B cell (primary cell): ENCODE measurements around the gene RIC8A. TPM values are rescaled to one million over a fixed set of nuclear protein-coding genes. Genes with fewer than 3 reads are reported as not detected.

ENCODE experiments used
- ATAC-seq: fragments of 200-7000 bp; cut with Tn5 transposase; one replicate; pipeline ENCODE4 v1.10.0; 2021; ENCODE audit warnings: low read depth, mild to moderate bottlenecking, moderate number of reproducible peaks, moderate library complexity
- CTCF ChIA-PET: fragments of 350-600 bp; sonication (Branson Sonifier 250); formaldehyde crosslinking; loops from one replicate; lab custom pipeline; 2021; ENCODE audit warnings: antibody characterized with exemption, inconsistent platforms; lab: Charles Lee
- POLR2A ChIA-PET: fragments of 350-600 bp; sonication (Branson Sonifier 250); formaldehyde crosslinking; loops from one replicate; lab custom pipeline; 2021; ENCODE audit warnings: antibody characterized with exemption; lab: Charles Lee
- DNase-seq: peaks from one replicate; pipeline ENCODE4 v3.0.0; 2013
- H2AFZ ChIP-seq: 2 replicates; pipeline ENCODE4 v1.6.1; 2012; ENCODE audit warnings: mild to moderate bottlenecking, low read depth, low read length; ENCODE audit not compliant: insufficient read depth, poor library complexity, severe bottlenecking
- H3K27ac ChIP-seq, 2 donors: 1 replicate in 1 of 2; 2 replicates in 1 of 2; pipeline ENCODE4 v1.5.1; 2012 to 2013; ENCODE audit warnings: low read length in 2 of 2, mild to moderate bottlenecking in 2 of 2, moderate library complexity in 1 of 2
- H3K27me3 ChIP-seq, 4 experiments: fragments of 200-600 bp in 1 of 4; sonication (generic) in 1 of 4; replicated peaks in 1 of 4; 1 replicate in 2 of 4; 2 replicates in 2 of 4; pipeline versions ENCODE4 v1.6.1 to v1.7.0; 2013 to 2016; ENCODE audit warnings: low read length in 3 of 4, mild to moderate bottlenecking in 2 of 4, mixed read lengths in 1 of 4, moderate library complexity in 1 of 4; ENCODE audit not compliant: insufficient read depth in 4 of 4, control insufficient read depth in 3 of 4; ENCODE audit errors: control extremely low read depth in 1 of 4
- H3K36me3 ChIP-seq, 2 experiments: replicated peaks in 1 of 2; 1 replicate in 1 of 2; 2 replicates in 1 of 2; pipeline versions ENCODE4 v1.6.1 to v1.7.1; 2013; ENCODE audit warnings: low read length in 1 of 2; ENCODE audit not compliant: insufficient read depth in 2 of 2, control insufficient read depth in 1 of 2; ENCODE audit errors: control extremely low read depth in 1 of 2, extremely low read depth in 1 of 2
- H3K4me1 ChIP-seq, 2 donors: fragments of 200-600 bp in 1 of 2; sonication (generic) in 1 of 2; 1 replicate in 1 of 2; 2 replicates in 1 of 2; pipeline versions ENCODE4 v1.5.1 to v1.6.1; 2013 to 2017; ENCODE audit warnings: low read length in 2 of 2; ENCODE audit not compliant: control insufficient read depth in 2 of 2, insufficient read depth in 2 of 2
- H3K4me2 ChIP-seq: replicated peaks from 2 replicates; pipeline ENCODE3; 2012; ENCODE audit warnings: mild to moderate bottlenecking, low read depth, low read length; ENCODE audit not compliant: poor library complexity, severe bottlenecking
- H3K4me3 ChIP-seq, 5 experiments: fragments of 200-600 bp in 1 of 5; sonication (generic) in 1 of 5; 1 replicate in 3 of 5; 2 replicates in 2 of 5; pipeline versions ENCODE4 v1.5.1 to v1.7.0; 2011 to 2016; ENCODE audit warnings: low read length in 4 of 5, mild to moderate bottlenecking in 4 of 5, low read depth in 2 of 5, control low read depth in 1 of 5, moderate library complexity in 1 of 5; ENCODE audit not compliant: insufficient read depth in 1 of 5; ENCODE audit errors: control extremely low read depth in 1 of 5, extremely low read depth in 1 of 5
- H3K79me2 ChIP-seq: fragments of 200-600 bp; sonication (generic); one replicate; pipeline ENCODE4 v1.6.0; 2016; ENCODE audit warnings: low read length; ENCODE audit not compliant: control insufficient read depth, insufficient read depth
- H3K9ac ChIP-seq: fragments of 200-600 bp; sonication (generic); 2 replicates; pipeline ENCODE4 v1.6.1; 2017; ENCODE audit warnings: mild to moderate bottlenecking, low read length, moderate library complexity
- H3K9me3 ChIP-seq, 3 donors: one replicate each; pipeline versions ENCODE4 v1.6.1 to v1.7.1; 2013; ENCODE audit warnings: low read length in 2 of 3; ENCODE audit not compliant: control insufficient read depth in 2 of 3, insufficient read depth in 1 of 3; ENCODE audit errors: control extremely low read depth in 1 of 3
- H4K20me1 ChIP-seq: 2 replicates; pipeline ENCODE4 v1.6.0; 2012; ENCODE audit warnings: mild to moderate bottlenecking, low read length; ENCODE audit not compliant: insufficient read depth, control insufficient read depth, poor library complexity, severe bottlenecking
- H3K27ac Mint-ChIP-seq: one replicate; pipeline ENCODE4 v1.8.0; 2021; ENCODE audit warnings: mixed read lengths
- H3K27me3 Mint-ChIP-seq: one replicate; pipeline ENCODE4 v1.8.0; 2021; ENCODE audit warnings: mixed read lengths
- H3K4me1 Mint-ChIP-seq: one replicate; pipeline ENCODE4 v1.8.0; 2021; ENCODE audit warnings: mixed read lengths
- H3K4me3 Mint-ChIP-seq: one replicate; pipeline ENCODE4 v1.8.0; 2021; ENCODE audit warnings: mixed read lengths
- H3K9me3 Mint-ChIP-seq: one replicate; pipeline ENCODE4 v1.8.0; 2022; ENCODE audit warnings: mixed read lengths; ENCODE audit not compliant: insufficient read depth
- CTCF ChIP-seq: fragments of 200-600 bp; IDR thresholded peaks from one replicate; pipeline ENCODE4 v1.8.0; 2022; ENCODE audit warnings: antibody characterized with exemption, mild to moderate bottlenecking
- EZH2 ChIP-seq: IDR thresholded peaks from 2 replicates; pipeline ENCODE4 v1.6.1; 2012; ENCODE audit warnings: borderline replicate concordance, low read depth, mild to moderate bottlenecking, moderate library complexity, low read length; ENCODE audit not compliant: insufficient read depth, poor library complexity, severe bottlenecking
- WGBS: methylation state at CpG from one replicate; pipeline ENCODE4 v1.1.5; 2013; ENCODE audit warnings: missing lambda C conversion rate; ENCODE audit not compliant: insufficient coverage; 5-methylcytosine and 5-hydroxymethylcytosine counted together
- intact Hi-C: fragments of 100-400 bp; cut with micrococcal nuclease; formaldehyde crosslinking; loops from one replicate; pipeline ENCODE4 v1.10.0; 2022
- polyA plus RNA-seq: library from polyadenylated mRNA; depleted of rRNA; stranded (reverse); fragments of >200 nt; gene quantifications from 2 replicates; pipeline ENCODE4 v1.2.3, GENCODE V29; 2012
- total RNA-seq, 2 donors: library from RNA; stranded (reverse); fragments of 120-200 nt in 1 of 2; gene quantifications; 1 replicate in 1 of 2; 2 replicates in 1 of 2; pipeline versions ENCODE4 v1.2.3 to v1.2.4, GENCODE V29; 2013 to 2022

RIC8A gene
- total and polyA plus RNA-seq, 2 donors (not counting 1 experiment from before 2014, with no cell fraction given), result 100 to 102 TPM

DNA sequence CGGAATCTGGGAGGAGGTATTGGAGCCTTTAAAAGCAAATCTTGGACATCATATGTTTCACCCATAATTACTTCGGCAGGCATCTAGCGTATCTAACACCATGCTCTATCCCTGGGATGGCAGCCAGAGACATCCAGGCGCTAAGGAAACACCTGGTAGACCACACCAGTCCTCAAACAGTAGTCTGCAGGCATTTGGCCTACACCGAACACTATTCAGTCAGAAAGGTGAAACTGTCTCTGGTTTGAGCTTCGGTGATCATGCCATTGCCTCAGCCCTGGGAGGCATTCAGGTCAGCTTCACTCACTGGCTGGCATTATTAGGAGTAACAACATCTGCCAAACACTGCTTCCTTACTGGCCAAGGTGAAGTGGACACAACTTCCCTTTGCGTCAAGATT, 16.9 kb downstream of the RIC8A start:
- peaks cover 34% of the 10 kb centered on the region for H3K79me2 ChIP-seq
- Mint-ChIP-seq H3K9me3 (no peaks in the 10 kb centered on the region), H3K4me1 (peaks cover 6% of the 10 kb centered on the region), H3K27me3 (no peaks in the 10 kb centered on the region), H3K4me3 (no peak overlapping the region), H3K27ac (no peak overlapping the region)
- no peak overlapping the region for H3K27ac ChIP-seq
- no peak overlapping the region for H3K9ac ChIP-seq
- no peak overlapping the region for H3K4me2 ChIP-seq
- H3K27me3 ChIP-seq, result no peaks in the 10 kb centered on the region
- H3K36me3 ChIP-seq, result peaks cover 0 to 20% of the 10 kb centered on the region in 2 experiments
- CTCF ChIA-PET, result no interaction called here
- ATAC-seq (no peak), DNase-seq (no peak)
- intact Hi-C loops, result no loop called here
- H3K4me1 ChIP-seq, result no peaks in the 10 kb centered on the region
- no peaks in the 10 kb centered on the region for H4K20me1 ChIP-seq
- H3K4me3 ChIP-seq, result no peak overlapping the region
- TF ChIP-seq CTCF (no peak), EZH2 (no peak)
- H3K9me3 ChIP-seq, result no peaks in the 10 kb centered on the region
- WGBS, result 92% methylated on average over 5 of the region's 7 CpGs
- H2AFZ ChIP-seq, result no peak overlapping the region
- POLR2A ChIA-PET, result no interaction called here

GRCh38 chr11:225734-226453, 18.4 kb downstream of the RIC8A start:
- H3K27me3 ChIP-seq, result no peaks in the 10 kb centered on the region
- ChIA-PET POLR2A (no interaction called here), CTCF (no interaction called here)
- Mint-ChIP-seq H3K4me1 (peaks cover 6% of the 10 kb centered on the region), H3K9me3 (no peaks in the 10 kb centered on the region), H3K4me3 (no peak overlapping the region), H3K27me3 (no peaks in the 10 kb centered on the region), H3K27ac (peak overlapping the region; percentile 27)
- H3K4me3 ChIP-seq, result no peak overlapping the region
- no peak overlapping the region for H3K27ac ChIP-seq
- no peak for TF ChIP-seq EZH2
- TF ChIP-seq CTCF, result no peak
- H2AFZ ChIP-seq, result no peak overlapping the region
- H3K36me3 ChIP-seq, result peaks cover 0 to 19% of the 10 kb centered on the region in 2 experiments
- H3K9me3 ChIP-seq, result no peaks in the 10 kb centered on the region
- DNase-seq, result no peak
- peaks cover 34% of the 10 kb centered on the region for H3K79me2 ChIP-seq
- WGBS, result 74% methylated on average over 9 of the region's 10 CpGs
- H3K9ac ChIP-seq, result no peak overlapping the region
- ATAC-seq, result peak; percentile 43
- no peaks in the 10 kb centered on the region for H4K20me1 ChIP-seq
- H3K4me2 ChIP-seq, result no peak overlapping the region
- intact Hi-C loops, result no loop called here
- no peaks in the 10 kb centered on the region for H3K4me1 ChIP-seq
